H9 (cell line): ENCODE data around the gene TRNT1. TPM values are rescaled to one million over a fixed set of nuclear protein-coding genes. Genes with fewer than 3 reads are reported as not detected.

Experiments used
- DNase-seq: peaks from one replicate; pipeline ENCODE4 v3.0.0-alpha.2; 2017
- H2AFZ ChIP-seq: one replicate; pipeline ENCODE4 v1.6.1; 2013; ENCODE audit warnings: mild to moderate bottlenecking, low read length, control low read depth, moderate library complexity
- H2AK5ac ChIP-seq: 2 replicates; pipeline ENCODE4 v1.6.1; 2013; ENCODE audit warnings: low read length, control low read depth, mixed read lengths; ENCODE audit not compliant: insufficient read length
- H2BK120ac ChIP-seq: one replicate; pipeline ENCODE4 v1.6.1; 2013; ENCODE audit warnings: low read depth, mild to moderate bottlenecking, low read length, control low read depth, inconsistent platforms; ENCODE audit not compliant: poor library complexity, severe bottlenecking
- H2BK12ac ChIP-seq: 2 replicates; pipeline ENCODE4 v1.6.1; 2013; ENCODE audit warnings: low read length, control low read depth, mixed read lengths, low read depth; ENCODE audit not compliant: insufficient read length
- H2BK15ac ChIP-seq: 2 replicates; pipeline ENCODE4 v1.6.1; 2013; ENCODE audit warnings: low read depth, low read length, control low read depth
- H2BK20ac ChIP-seq: one replicate; pipeline ENCODE4 v1.6.1; 2013; ENCODE audit warnings: low read depth, mild to moderate bottlenecking, low read length, control low read depth, inconsistent platforms; ENCODE audit not compliant: poor library complexity, severe bottlenecking
- H2BK5ac ChIP-seq: 2 replicates; pipeline ENCODE4 v1.6.1; 2013; ENCODE audit warnings: low read length, control low read depth, mixed read lengths; ENCODE audit not compliant: insufficient read length
- H3K14ac ChIP-seq: 2 replicates; pipeline ENCODE4 v1.6.1; 2013; ENCODE audit warnings: low read length, control low read depth; ENCODE audit not compliant: insufficient read depth
- H3K18ac ChIP-seq: 2 replicates; pipeline ENCODE4 v1.6.1; 2013; ENCODE audit warnings: low read depth, mild to moderate bottlenecking, mixed read lengths, low read length, control low read depth; ENCODE audit not compliant: insufficient read length
- H3K23ac ChIP-seq: 2 replicates; pipeline ENCODE4 v1.6.1; 2013; ENCODE audit warnings: low read length, control low read depth, mixed read lengths, low read depth; ENCODE audit not compliant: insufficient read length
- H3K23me2 ChIP-seq: 2 replicates; pipeline ENCODE4 v1.6.1; 2013; ENCODE audit warnings: low read depth, mild to moderate bottlenecking, mixed read lengths, low read length, control low read depth; ENCODE audit not compliant: insufficient read length, poor library complexity, severe bottlenecking
- H3K27ac ChIP-seq: 2 replicates; pipeline ENCODE4 v1.5.1; 2013; ENCODE audit warnings: low read length, control low read depth, mixed read lengths, low read depth; ENCODE audit not compliant: insufficient read length
- H3K27me3 ChIP-seq: 2 replicates; pipeline ENCODE4 v1.6.1; 2013; ENCODE audit warnings: low read length, control low read depth, inconsistent platforms; ENCODE audit not compliant: insufficient read depth
- H3K4ac ChIP-seq: 2 replicates; pipeline ENCODE4 v1.6.1; 2013; ENCODE audit warnings: low read depth, mild to moderate bottlenecking, control low read depth, inconsistent platforms, low read length, moderate library complexity
- H3K4me1 ChIP-seq: 2 replicates; pipeline ENCODE4 v1.6.1; 2013; ENCODE audit warnings: low read length, control low read depth, inconsistent platforms; ENCODE audit not compliant: insufficient read depth
- H3K4me2 ChIP-seq: 2 replicates; pipeline ENCODE4 v1.6.1; 2013; ENCODE audit warnings: low read length, control low read depth, mixed read lengths; ENCODE audit not compliant: insufficient read length, insufficient read depth
- H3K56ac ChIP-seq: 2 replicates; pipeline ENCODE4 v1.6.1; 2013; ENCODE audit warnings: low read depth, mild to moderate bottlenecking, mixed read lengths, low read length, control low read depth; ENCODE audit not compliant: insufficient read length
- H3K79me1 ChIP-seq: 2 replicates; pipeline ENCODE4 v1.6.1; 2013; ENCODE audit warnings: low read depth, mild to moderate bottlenecking, moderate library complexity, low read length, control low read depth, inconsistent platforms; ENCODE audit not compliant: insufficient read depth, poor library complexity, severe bottlenecking
- H3K79me2 ChIP-seq: 2 replicates; pipeline ENCODE4 v1.6.1; 2013; ENCODE audit warnings: low read length, control low read depth, inconsistent platforms; ENCODE audit not compliant: insufficient read depth
- H3K9ac ChIP-seq: 2 replicates; pipeline ENCODE4 v1.6.1; 2013; ENCODE audit warnings: low read length, control low read depth, mixed read lengths; ENCODE audit not compliant: insufficient read length; ENCODE audit errors: extremely low read depth
- H3K9me3 ChIP-seq: one replicate; pipeline ENCODE4 v1.6.1; 2013; ENCODE audit warnings: low read depth, low read length, inconsistent platforms; ENCODE audit not compliant: control insufficient read depth
- H3T11ph ChIP-seq: one replicate; pipeline ENCODE4 v1.6.1; 2013; ENCODE audit warnings: mild to moderate bottlenecking, low read length, control low read depth, inconsistent platforms
- H4K20me1 ChIP-seq: one replicate; pipeline ENCODE4 v1.6.1; 2013; ENCODE audit not compliant: control insufficient read depth, insufficient read length, insufficient read depth
- H4K5ac ChIP-seq: 2 replicates; pipeline ENCODE4 v1.6.1; 2013; ENCODE audit warnings: low read depth, mild to moderate bottlenecking, mixed read lengths, low read length, control low read depth; ENCODE audit not compliant: insufficient read length
- H4K8ac ChIP-seq: replicated peaks from 2 replicates; pipeline ENCODE4 v1.6.1; 2013; ENCODE audit warnings: low read length, control low read depth, mixed read lengths, low read depth; ENCODE audit not compliant: insufficient read length
- H4K91ac ChIP-seq: 2 replicates; pipeline ENCODE4 v1.6.1; 2013; ENCODE audit warnings: low read depth, mild to moderate bottlenecking, moderate library complexity, mixed read lengths, low read length, control low read depth; ENCODE audit not compliant: insufficient read length
- H3K27ac Mint-ChIP-seq, 3 experiments: 2 replicates in 2 of 3; 3 replicates in 1 of 3; pipeline ENCODE4 v1.8.0; 2020 to 2021; ENCODE audit warnings: mixed read lengths in 3 of 3, mild to moderate bottlenecking in 1 of 3, moderate library complexity in 1 of 3
- H3K27me3 Mint-ChIP-seq: 2 replicates; pipeline ENCODE4 v1.8.0; 2021; ENCODE audit warnings: low read depth, mild to moderate bottlenecking, moderate library complexity, mixed read lengths
- H3K36me3 Mint-ChIP-seq, 3 experiments: 2 replicates in 2 of 3; 3 replicates in 1 of 3; pipeline ENCODE4 v1.8.0; 2020 to 2021; ENCODE audit warnings: low read depth in 3 of 3, mixed read lengths in 3 of 3; ENCODE audit not compliant: insufficient read depth in 1 of 3
- H3K4me1 Mint-ChIP-seq, 2 experiments: 2 replicates each; pipeline ENCODE4 v1.8.0; 2020; ENCODE audit warnings: mixed read lengths in 2 of 2
- H3K4me3 Mint-ChIP-seq, 2 experiments: 2 replicates in 1 of 2; 3 replicates in 1 of 2; pipeline ENCODE4 v1.8.0; 2020 to 2021; ENCODE audit warnings: mild to moderate bottlenecking in 2 of 2, mixed read lengths in 2 of 2, moderate library complexity in 1 of 2
- H3K9me3 Mint-ChIP-seq, 2 experiments: 2 replicates in 1 of 2; 3 replicates in 1 of 2; pipeline ENCODE4 v1.8.0; 2020; ENCODE audit warnings: mild to moderate bottlenecking in 2 of 2, mixed read lengths in 2 of 2, moderate library complexity in 1 of 2
- CTCF ChIP-seq: fragments of 200-600 bp; sonication (generic); conservative IDR thresholded peaks from 3 replicates; pipeline ENCODE4 v1.8.0; 2021; ENCODE audit warnings: antibody characterized with exemption, mild to moderate bottlenecking
- whole genome bisulfite sequencing: extraction: QIAGEN DNeasy Blood & Tissue Kit; methylation state at CpG from one replicate; pipeline ENCODE4 v1.1.7; 2013; ENCODE audit warnings: missing lambda C conversion rate, low lambda C conversion rate, mixed read lengths; ENCODE audit not compliant: insufficient read length; ENCODE audit errors: extremely low coverage; 5-methylcytosine and 5-hydroxymethylcytosine counted together
- total RNA-seq: library from RNA; stranded (reverse); gene quantifications from 2 replicates; pipeline ENCODE4 v1.2.1, GENCODE V29; 2021

The TRNT1 gene
- total RNA-seq, 1 experiment from 2014 or later = 49.2 TPM

GRCh38 chr3:3151513-3151912 is 24.8 kb downstream of the TRNT1 start:
- Histone ChIP-seq H4K91ac (no peak overlapping the region), H2BK12ac (no peak overlapping the region), H3K23ac (no peak overlapping the region), H3K79me1 (no peaks in the 10 kb centered on the region), H3T11ph (no peak overlapping the region), H3K4me2 (no peak overlapping the region), H2AFZ (no peak overlapping the region), H3K56ac (no peak overlapping the region), H3K79me2 (no peaks in the 10 kb centered on the region; the same call in 1 of the 2 replicates), H2BK20ac (no peak overlapping the region), H2AK5ac (no peak overlapping the region), H4K5ac (no peak overlapping the region), H3K27ac (no peak overlapping the region), H4K8ac (no peak overlapping the region), H3K9ac (no peak overlapping the region), H2BK120ac (no peak overlapping the region), H3K4ac (no peak overlapping the region), H4K20me1 (no peaks in the 10 kb centered on the region), H3K14ac (no peak overlapping the region), H3K4me1 (no peaks in the 10 kb centered on the region), H3K9me3 (no peaks in the 10 kb centered on the region), H2BK5ac (no peak overlapping the region), H3K23me2 (no peaks in the 10 kb centered on the region), H3K18ac (no peak overlapping the region), H2BK15ac (no peak overlapping the region), H3K27me3 (no peaks in the 10 kb centered on the region)
- H3K36me3 Mint-ChIP-seq = peaks cover 18 to 70% (median 57%) of the 10 kb centered on the region in 3 experiments; a peak in 6 of 7 replicates
- no peak for DNase-seq
- WGBS = no CpG with 5 or more reads among the region's 1 CpG
- H3K4me1 Mint-ChIP-seq = no peaks in the 10 kb centered on the region
- H3K9me3 Mint-ChIP-seq = no peaks in the 10 kb centered on the region
- no peak overlapping the region for H3K4me3 Mint-ChIP-seq
- H3K27me3 Mint-ChIP-seq = no peaks in the 10 kb centered on the region
- TF ChIP-seq CTCF = no peak
- no peak overlapping the region; a peak in 1 of 7 replicates for H3K27ac Mint-ChIP-seq
